CD4-positive, alpha-beta T cell treated with Interleukin-1 beta for 1 hour (primary cell): ENCODE measurements around the gene DNAI1.

Source experiments
- DNase-seq, 2 donors: peaks; one replicate each; pipeline ENCODE4 v3.0.0-alpha.2; 2020 to 2022

DNAI1 gene

DNA sequence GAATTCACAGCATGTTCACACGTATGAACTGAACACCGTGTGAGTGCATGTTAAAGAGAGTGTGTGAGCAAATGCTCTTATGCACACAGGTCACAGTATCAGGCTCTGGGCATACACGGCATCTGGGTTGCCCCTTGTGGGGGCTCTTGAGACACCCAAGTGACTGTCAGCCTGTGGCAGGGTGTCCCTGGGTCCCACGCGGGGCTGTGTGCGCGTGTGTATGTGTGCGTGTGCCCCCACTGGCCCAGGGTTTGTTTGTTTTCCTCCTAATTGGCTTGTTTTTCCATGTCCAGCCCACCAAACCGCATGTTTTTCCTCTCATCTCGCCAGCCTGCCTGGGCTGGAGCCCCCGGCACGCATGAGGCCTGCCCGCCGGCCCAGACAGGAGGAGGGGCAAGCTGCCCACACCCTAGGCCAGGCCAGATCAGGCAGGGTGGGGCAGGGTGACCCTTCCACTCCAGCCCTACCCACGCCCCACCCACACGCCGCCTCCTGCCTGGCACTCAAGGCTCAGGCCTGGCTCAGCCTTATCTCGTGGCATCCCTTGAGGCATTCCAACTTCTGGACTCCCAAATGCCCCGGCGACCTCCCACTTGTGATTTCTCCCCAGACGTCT, 102.1 kb downstream of the DNAI1 start:
- DNase-seq, result no peak

DNA sequence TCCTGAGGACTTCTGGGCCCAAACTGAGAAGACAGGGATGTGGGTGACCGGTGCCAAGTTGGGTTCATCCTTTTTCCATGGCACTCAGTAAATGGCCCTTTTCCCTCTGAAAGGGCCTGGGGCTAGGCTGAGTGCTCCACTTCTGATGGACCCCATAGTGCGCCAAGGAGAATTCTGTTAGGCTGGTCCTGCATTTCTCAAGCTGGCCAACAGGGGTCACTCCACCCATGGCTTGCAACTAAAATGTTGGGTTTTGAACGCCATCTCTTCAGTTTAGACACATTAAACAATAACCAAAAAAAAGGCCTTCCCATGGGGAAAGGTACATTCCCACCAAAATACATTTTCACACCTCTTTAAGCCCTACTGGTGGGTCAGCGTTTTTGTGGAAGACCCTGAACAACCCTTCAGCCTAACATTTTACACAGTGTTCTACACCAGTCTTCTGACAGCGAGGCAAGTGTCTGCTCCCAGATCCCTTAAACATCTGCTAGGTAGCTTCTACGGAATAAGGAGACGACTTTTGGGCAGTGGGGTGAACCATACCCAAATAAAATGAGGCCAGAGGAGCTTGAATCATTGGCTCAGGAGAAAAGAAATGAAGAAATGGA, 103.6 kb downstream of the DNAI1 start:
- no peak for DNase-seq

DNA sequence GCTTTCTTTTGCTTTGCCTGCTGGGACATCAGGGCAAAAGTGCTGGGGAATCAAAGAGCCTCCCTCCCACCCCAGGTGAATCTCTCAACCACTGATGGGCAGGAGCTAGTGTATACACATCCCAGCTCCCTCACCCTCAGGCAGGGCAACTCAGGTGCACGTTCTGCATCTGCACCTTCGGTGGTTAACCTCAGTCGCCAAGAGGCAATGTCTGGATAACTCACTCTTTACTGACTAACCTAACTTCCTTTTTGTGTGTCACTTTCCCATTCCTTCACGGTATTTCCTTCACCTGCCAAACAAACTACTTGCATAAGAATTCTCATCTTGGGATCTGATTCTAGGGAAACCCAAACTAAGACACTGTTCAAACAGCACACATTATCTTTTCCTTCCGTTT, 104.7 kb downstream of the DNAI1 start:
- DNase-seq, result no peak

DNA sequence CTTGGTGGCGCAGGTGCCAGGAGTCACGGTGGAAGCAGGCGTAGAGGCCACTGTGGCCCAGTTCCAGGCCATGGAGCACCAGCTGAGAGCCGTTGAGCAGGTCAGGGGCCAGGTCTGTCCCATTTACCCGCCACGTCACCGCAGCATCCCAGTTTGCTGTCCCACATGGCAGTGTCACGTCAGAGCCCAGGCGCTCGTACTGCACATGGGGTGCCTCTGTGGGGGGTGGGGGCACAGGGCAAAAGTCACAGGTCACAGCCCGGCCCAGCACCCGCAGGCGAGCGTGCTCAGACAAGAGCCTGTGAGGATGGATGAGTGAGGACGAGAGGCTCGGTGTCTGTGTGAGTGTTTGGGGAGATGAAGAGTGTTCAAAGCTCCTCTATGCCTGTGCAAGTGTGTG, 106.0 kb downstream of the DNAI1 start:
- DNase-seq, result no peak

DNA sequence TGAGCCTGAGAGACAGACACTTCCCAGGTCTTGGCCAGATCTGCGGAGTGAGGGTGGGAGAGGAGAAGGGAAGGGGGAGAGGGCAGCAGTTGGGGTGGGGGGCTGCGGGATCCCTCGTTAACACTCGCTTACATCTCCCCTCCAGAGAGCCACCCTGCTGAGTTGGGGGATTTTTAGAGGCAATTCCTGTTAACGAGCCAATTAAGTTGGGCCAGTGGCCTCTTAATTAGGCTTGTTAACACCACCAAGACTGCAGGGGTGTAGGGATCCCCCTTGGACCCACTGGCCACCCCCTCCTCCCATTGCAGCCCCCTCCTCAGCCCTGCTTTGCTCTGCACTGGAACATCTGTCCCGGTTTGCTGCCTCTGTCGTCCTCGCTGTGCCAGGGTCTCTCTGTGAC, 107.3 kb downstream of the DNAI1 start:
- no peak for DNase-seq

DNA sequence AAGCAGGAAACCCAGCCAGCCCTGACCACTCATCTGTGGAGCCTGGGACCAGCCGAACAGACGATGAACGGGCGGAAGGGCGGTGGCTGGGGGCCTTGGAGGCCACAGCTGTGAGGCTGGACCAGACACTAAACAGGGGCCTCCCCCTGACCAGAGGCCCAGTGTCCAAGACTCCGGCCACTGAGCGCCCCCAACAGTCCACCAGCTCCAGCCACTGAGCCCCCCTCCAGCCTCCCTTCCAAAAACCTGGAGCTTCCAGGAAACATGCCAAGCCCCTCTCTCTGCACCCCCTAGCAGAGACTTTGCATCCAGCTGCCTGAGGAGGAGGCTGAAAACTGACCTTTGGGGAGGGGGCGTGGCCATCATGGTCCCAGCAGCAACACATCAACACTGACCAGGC, 107.7 kb downstream of the DNAI1 start:
- DNase-seq, result no peak

DNA sequence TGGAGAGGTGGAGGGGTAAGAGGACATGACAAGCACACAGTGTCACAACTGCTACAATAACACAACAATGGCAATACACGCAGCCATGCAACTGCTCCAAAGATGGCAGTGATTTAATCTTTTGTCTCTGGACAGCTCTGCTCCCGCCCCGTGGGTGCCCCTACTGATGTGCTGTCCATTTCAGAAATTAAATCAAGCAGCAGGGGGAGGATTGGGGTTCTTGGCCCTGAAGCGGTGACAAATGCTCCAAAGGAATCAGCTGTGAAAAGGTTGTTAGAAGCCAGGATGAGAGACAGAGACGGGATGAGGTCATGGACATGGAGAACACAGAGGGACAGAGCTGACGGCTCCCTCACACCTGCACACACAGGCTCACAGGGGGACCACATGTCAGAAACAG, 108.4 kb downstream of the DNAI1 start:
- no peak for DNase-seq

DNA sequence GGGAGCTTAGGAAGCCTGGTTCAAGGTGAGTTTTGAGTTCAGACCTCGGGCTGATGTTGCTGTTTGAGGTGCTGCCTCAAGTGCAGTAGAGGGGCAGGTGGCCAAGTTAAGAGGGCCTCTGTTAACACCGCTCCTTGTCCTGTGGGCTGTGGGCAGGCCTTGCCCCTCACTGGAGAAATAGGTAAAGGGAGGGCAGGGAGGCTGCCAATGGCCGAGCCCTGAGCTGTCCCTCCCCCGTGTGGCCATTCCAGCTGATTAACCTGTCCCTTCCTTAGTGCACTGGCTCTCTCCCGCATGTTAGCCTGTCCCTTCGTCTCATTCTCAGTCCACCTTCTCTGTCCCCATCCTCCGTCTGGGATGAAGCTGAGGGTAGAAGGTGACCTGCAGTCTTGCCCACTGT, 109.5 kb downstream of the DNAI1 start:
- DNase-seq, result no peak

DNA sequence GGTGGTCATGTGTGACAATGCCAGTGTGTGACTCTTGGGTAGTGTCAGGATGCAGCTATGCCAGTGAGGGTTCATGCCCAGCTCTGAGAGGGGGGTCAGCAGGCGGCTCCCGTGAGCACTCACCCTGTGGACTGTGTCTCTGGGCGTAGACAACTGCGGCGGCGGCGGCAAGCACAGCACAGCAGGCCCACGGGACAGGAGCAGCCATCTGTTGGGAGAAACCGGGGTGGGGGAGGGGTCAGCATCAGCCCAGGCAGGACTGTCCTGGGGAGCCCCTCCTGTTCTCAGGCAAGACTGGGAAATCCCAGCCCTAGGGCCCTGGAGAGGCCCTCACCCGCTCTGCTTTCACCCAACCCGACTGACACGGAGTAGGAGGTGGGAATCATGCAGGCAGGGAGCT, 110.2 kb downstream of the DNAI1 start:
- DNase-seq, result no peak

DNA sequence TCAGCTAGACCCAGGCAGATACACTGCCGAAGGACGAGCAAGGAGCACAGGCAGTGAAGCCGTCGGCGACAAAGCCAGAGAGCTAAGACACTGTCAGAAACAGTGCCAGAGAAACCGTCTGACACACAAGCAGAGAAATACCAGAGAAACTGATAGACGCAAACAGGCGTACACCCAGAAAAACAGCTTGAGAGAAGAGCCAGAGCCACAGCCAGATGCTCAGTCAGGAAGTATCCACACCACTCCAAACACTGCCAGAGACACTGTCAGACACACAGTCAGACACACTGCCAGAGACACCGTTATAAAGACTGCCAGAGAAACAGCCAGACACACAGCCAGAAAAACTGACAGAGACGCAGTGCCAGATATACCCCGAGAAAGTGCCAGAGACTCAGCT, 111.8 kb downstream of the DNAI1 start:
- DNase-seq, result no peak
